Neutrophil (primary cell): ENCODE results near the gene TUBB4A.

ENCODE experiments used
- H3K27ac ChIP-seq: fragments of 200-600 bp; sonication (generic); 2 replicates; pipeline ENCODE4 v1.5.1; 2016; ENCODE audit warnings: mild to moderate bottlenecking, moderate library complexity
- H3K27me3 ChIP-seq: fragments of 200-600 bp; sonication (generic); 2 replicates; pipeline ENCODE4 v1.6.0; 2016; ENCODE audit warnings: mild to moderate bottlenecking
- H3K36me3 ChIP-seq: fragments of 200-600 bp; sonication (generic); 2 replicates; pipeline ENCODE4 v1.5.1; 2017
- H3K4me1 ChIP-seq, 2 experiments: fragments of 200-600 bp in 1 of 2; sonication (generic) in 1 of 2; 1 replicate in 1 of 2; 2 replicates in 1 of 2; pipeline versions ENCODE4 v1.5.1 to v1.6.1; 2013 to 2016; ENCODE audit warnings: low read depth in 1 of 2, low read length in 1 of 2, mild to moderate bottlenecking in 1 of 2, moderate library complexity in 1 of 2; ENCODE audit not compliant: control insufficient read depth in 1 of 2, insufficient read depth in 1 of 2
- H3K4me3 ChIP-seq, 2 experiments: fragments of 200-600 bp in 1 of 2; sonication (generic) in 1 of 2; 1 replicate in 1 of 2; 2 replicates in 1 of 2; pipeline ENCODE4 v1.5.1; 2013 to 2016; ENCODE audit warnings: low read depth in 1 of 2, low read length in 1 of 2, mild to moderate bottlenecking in 1 of 2, moderate library complexity in 1 of 2
- H3K9me3 ChIP-seq: fragments of 200-600 bp; sonication (generic); 2 replicates; pipeline ENCODE4 v1.5.1; 2016
- CTCF ChIP-seq: fragments of 200-600 bp; sonication (generic); IDR thresholded peaks from 2 replicates; pipeline ENCODE4 v1.5.1; 2016; ENCODE audit warnings: antibody characterized with exemption

The TUBB4A gene

GRCh38 chr19:6521718-6522646 lies 19.9 kb upstream of the TUBB4A start:
- no peak overlapping the region for H3K4me3 ChIP-seq
- H3K27ac ChIP-seq = no peak overlapping the region
- peaks cover 10 to 11% of the 10 kb centered on the region in 2 experiments for H3K4me1 ChIP-seq
- peaks cover 16% of the 10 kb centered on the region for H3K27me3 ChIP-seq
- H3K36me3 ChIP-seq = no peaks in the 10 kb centered on the region
- no peaks in the 10 kb centered on the region for H3K9me3 ChIP-seq
- TF ChIP-seq CTCF = no peak

GRCh38 chr19:6519289-6519688 lies 17.2 kb upstream of the TUBB4A start:
- no peak overlapping the region for H3K4me3 ChIP-seq
- TF ChIP-seq CTCF = no peak
- no peaks in the 10 kb centered on the region for H3K9me3 ChIP-seq
- peaks cover 21% of the 10 kb centered on the region in 2 experiments for H3K4me1 ChIP-seq
- H3K36me3 ChIP-seq = no peaks in the 10 kb centered on the region
- H3K27me3 ChIP-seq = peaks cover 16% of the 10 kb centered on the region
- H3K27ac ChIP-seq = no peak overlapping the region

GRCh38 chr19:6518145-6518911 lies 16.2 kb upstream of the TUBB4A start:
- Histone ChIP-seq H3K4me1 (peaks cover 21% of the 10 kb centered on the region in 2 experiments), H3K36me3 (no peaks in the 10 kb centered on the region), H3K9me3 (no peaks in the 10 kb centered on the region), H3K4me3 (no peak overlapping the region), H3K27ac (no peak overlapping the region), H3K27me3 (peaks cover 16% of the 10 kb centered on the region)
- TF ChIP-seq CTCF = no peak

- no peaks in the 10 kb centered on the region for H3K9me3 ChIP-seq
- H3K27ac ChIP-seq = peak overlapping the region; percentile 47
- peaks cover 21% of the 10 kb centered on the region in 2 experiments for H3K4me1 ChIP-seq
- peaks cover 16% of the 10 kb centered on the region for H3K27me3 ChIP-seq
- H3K36me3 ChIP-seq = no peaks in the 10 kb centered on the region
- peak; percentile 87 for TF ChIP-seq CTCF
- peak overlapping the region; percentile 70 to 80 for H3K4me3 ChIP-seq
Observed at GRCh38 chr19:6516659-6517291, 14.7 kb upstream of the TUBB4A start.

GRCh38 chr19:6516018-6516658 lies 14.0 kb upstream of the TUBB4A start:
- Histone ChIP-seq H3K9me3 (no peaks in the 10 kb centered on the region), H3K27ac (peak overlapping the region; percentile 47), H3K4me1 (peaks cover 21% of the 10 kb centered on the region in 2 experiments), H3K4me3 (peak overlapping the region; percentile 70 to 80), H3K36me3 (no peaks in the 10 kb centered on the region), H3K27me3 (peaks cover 16% of the 10 kb centered on the region)
- no peak for TF ChIP-seq CTCF
